A673 (cell line): ENCODE results near the gene SLC7A1. TPM values are rescaled to one million over a fixed set of nuclear protein-coding genes. Genes with fewer than 3 reads are reported as not detected.

ENCODE experiments used
- BruUV-seq: library from RNA; stranded (reverse); fragments of 400-500 nt; replicated peaks from 2 replicates; lab custom pipeline; 2021; lab: Mats Ljungman, UMichigan
- CTCF ChIA-PET: fragments of 300-600 bp; sonication (Branson Sonifier 250); formaldehyde crosslinking; loops from one replicate; lab custom pipeline; 2022; ENCODE audit warnings: antibody characterized with exemption; lab: Charles Lee
- POLR2A ChIA-PET: fragments of 300-600 bp; sonication (Branson Sonifier 250); formaldehyde crosslinking; loops from one replicate; lab custom pipeline; 2022; ENCODE audit warnings: antibody characterized with exemption; ENCODE audit not compliant: low non-redundant PET; lab: Charles Lee
- DNase-seq: peaks from one replicate; pipeline ENCODE4 v3.0.0-alpha.2; 2015; ENCODE audit warnings: low spot score
- H3K27ac ChIP-seq: fragments of 200-600 bp; sonication (generic); 2 replicates; pipeline ENCODE4 v1.5.1; 2016; ENCODE audit warnings: mixed run types, low read depth, mild to moderate bottlenecking, mixed read lengths, antibody characterized with exemption, low read length; ENCODE audit not compliant: poor library complexity, severe bottlenecking
- H3K27me3 ChIP-seq: fragments of 200-600 bp; sonication (generic); replicated peaks from 2 replicates; pipeline ENCODE4 v1.6.1; 2017; ENCODE audit warnings: mixed run types, low read depth, mild to moderate bottlenecking, mixed read lengths, antibody characterized with exemption, low read length; ENCODE audit not compliant: insufficient read depth, poor library complexity
- H3K36me3 ChIP-seq: fragments of 200-600 bp; sonication (generic); 2 replicates; pipeline ENCODE4 v1.6.1; 2016; ENCODE audit warnings: mixed run types, mild to moderate bottlenecking, mixed read lengths, antibody characterized with exemption, low read length; ENCODE audit not compliant: insufficient read depth, poor library complexity, severe bottlenecking
- H3K4me1 ChIP-seq: fragments of 200-600 bp; sonication (generic); 2 replicates; pipeline ENCODE4 v1.6.1; 2017; ENCODE audit warnings: mixed run types, mild to moderate bottlenecking, mixed read lengths, antibody characterized with exemption, low read length; ENCODE audit not compliant: insufficient read depth, poor library complexity, severe bottlenecking
- H3K4me3 ChIP-seq: fragments of 200-600 bp; sonication (generic); 2 replicates; pipeline ENCODE4 v1.5.1; 2016; ENCODE audit warnings: low read depth, mixed run types, mild to moderate bottlenecking, mixed read lengths, low read length; ENCODE audit not compliant: poor library complexity, severe bottlenecking
- H3K9me3 ChIP-seq: fragments of 200-600 bp; sonication (generic); 2 replicates; pipeline ENCODE4 v1.6.1; 2016; ENCODE audit warnings: mixed run types, low read depth, mild to moderate bottlenecking, mixed read lengths, antibody characterized with exemption, low read length; ENCODE audit not compliant: poor library complexity, severe bottlenecking
- CTCF ChIP-seq: fragments of 300-800, 200-600 bp; sonication (generic); conservative IDR thresholded peaks from 2 replicates; pipeline ENCODE4 v1.5.1; 2017; ENCODE audit warnings: low read depth, mild to moderate bottlenecking, antibody characterized with exemption, low read length, moderate library complexity, mixed read lengths
- EZH2 ChIP-seq: fragments of 200-600 bp; sonication (generic); IDR thresholded peaks from 2 replicates; pipeline ENCODE4 v1.6.1; 2017; ENCODE audit warnings: borderline replicate concordance, low read depth, mild to moderate bottlenecking, mixed read lengths, antibody characterized with exemption, low read length; ENCODE audit not compliant: poor library complexity, severe bottlenecking
- intact Hi-C: fragments of 100-400 bp; cut with micrococcal nuclease; formaldehyde crosslinking; loops from one replicate; pipeline ENCODE4 v1.10.0; 2022; ENCODE audit not compliant: unreplicated experiment
- total RNA-seq: library from RNA; stranded (reverse); gene quantifications from 2 replicates; pipeline ENCODE4 v1.2.3, GENCODE V29; 2021

The SLC7A1 gene
- total RNA-seq, 1 experiment from 2014 or later, result 81.6 TPM

GRCh38 chr13:29519921-29520320, 75.6 kb downstream of the SLC7A1 start:
- POLR2A ChIA-PET, result no interaction called here
- peaks cover 4% of the 10 kb centered on the region for H3K4me1 ChIP-seq
- no peak for DNase-seq
- no peak for TF ChIP-seq EZH2
- TF ChIP-seq CTCF, result no peak
- intact Hi-C loops, result no loop called here
- no peaks in the 10 kb centered on the region for H3K27me3 ChIP-seq
- no peak overlapping the region for H3K4me3 ChIP-seq
- H3K36me3 ChIP-seq, result peaks cover 75% of the 10 kb centered on the region
- no TSS peak for BruUV-seq
- no peaks in the 10 kb centered on the region for H3K9me3 ChIP-seq
- CTCF ChIA-PET, result no interaction called here
- H3K27ac ChIP-seq, result no peak overlapping the region

GRCh38 chr13:29516880-29517279, 78.6 kb downstream of the SLC7A1 start:
- no peak for DNase-seq
- no TSS peak for BruUV-seq
- ChIA-PET POLR2A (no interaction called here), CTCF (no interaction called here)
- H3K27me3 ChIP-seq, result no peaks in the 10 kb centered on the region
- no peaks in the 10 kb centered on the region for H3K9me3 ChIP-seq
- H3K27ac ChIP-seq, result no peak overlapping the region
- intact Hi-C loops, result no loop called here
- no peak overlapping the region for H3K4me3 ChIP-seq
- peaks cover 70% of the 10 kb centered on the region for H3K36me3 ChIP-seq
- peaks cover 4% of the 10 kb centered on the region for H3K4me1 ChIP-seq
- TF ChIP-seq EZH2 (no peak), CTCF (no peak)

GRCh38 chr13:29516012-29516411, 79.5 kb downstream of the SLC7A1 start:
- H3K27me3 ChIP-seq, result no peaks in the 10 kb centered on the region
- POLR2A ChIA-PET, result no interaction called here
- no peak overlapping the region for H3K27ac ChIP-seq
- no peak overlapping the region for H3K4me3 ChIP-seq
- TF ChIP-seq EZH2, result no peak
- TF ChIP-seq CTCF, result no peak
- H3K4me1 ChIP-seq, result peaks cover 4% of the 10 kb centered on the region
- no peak for DNase-seq
- no TSS peak for BruUV-seq
- intact Hi-C loops, result no loop called here
- H3K36me3 ChIP-seq, result peaks cover 65% of the 10 kb centered on the region
- no peaks in the 10 kb centered on the region for H3K9me3 ChIP-seq
- CTCF ChIA-PET, result no interaction called here
